GM18520 (cell line): Measurements from ENCODE around the gene GRIK4.
A peak's percentile ranks its signal among the peaks of the same experiment; 100 is the strongest.

Source experiments
- ATAC-seq: cut with Tn5 transposase; IDR thresholded peaks from one replicate; pipeline ENCODE4 v1.9.1; 2021; ENCODE audit not compliant: unreplicated experiment

The GRIK4 gene

DNA sequence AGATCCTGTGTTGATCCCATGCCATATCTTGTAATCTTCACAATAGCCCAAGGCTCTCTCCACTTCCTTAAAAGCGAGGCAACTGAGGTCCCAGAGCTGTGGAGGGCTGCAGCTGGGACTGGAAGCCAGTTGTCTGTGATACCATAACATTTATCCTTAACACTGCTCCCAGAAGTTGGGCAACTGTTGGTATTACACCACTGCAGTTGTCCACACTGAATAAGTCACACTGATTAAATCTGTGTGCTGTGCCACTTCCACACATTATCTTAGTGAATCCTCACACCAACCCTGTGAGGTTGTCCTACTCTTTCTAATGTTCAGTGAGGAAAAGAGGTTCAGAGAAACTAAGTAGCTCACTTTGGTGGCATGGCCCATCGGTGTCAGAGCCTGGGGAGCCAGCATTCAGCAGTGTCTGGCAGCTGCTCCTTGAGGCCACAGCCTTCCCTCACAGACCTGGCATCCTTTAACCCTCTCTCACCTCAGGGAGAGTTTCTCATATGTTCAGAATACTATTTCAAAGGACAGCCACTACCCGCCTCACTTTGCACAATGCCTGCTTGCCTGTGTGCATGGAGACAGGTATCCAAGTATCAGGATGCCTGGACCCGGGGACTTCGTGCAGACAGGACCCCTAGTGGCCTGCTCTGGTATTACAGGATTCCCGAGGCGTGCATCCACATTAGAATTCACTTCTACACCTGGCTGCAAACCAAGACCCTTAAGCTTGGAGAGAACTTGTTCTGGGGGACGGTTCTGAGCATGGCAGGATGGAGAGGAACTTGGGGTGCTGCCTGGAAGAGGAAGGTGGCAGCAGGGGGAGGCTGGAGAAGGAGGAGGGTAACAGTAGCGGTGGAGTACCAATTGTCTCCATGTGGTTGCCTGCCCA lies 290.5 kb downstream of the GRIK4 start:
- no peak for ATAC-seq

- peak; percentile 58 for ATAC-seq
These were observed 294.5 kb downstream of the GRIK4 start for GRCh38 chr11:120805960-120806555.

- no peak for ATAC-seq
These were observed 296.0 kb downstream of the GRIK4 start for GRCh38 chr11:120807414-120808150.

DNA sequence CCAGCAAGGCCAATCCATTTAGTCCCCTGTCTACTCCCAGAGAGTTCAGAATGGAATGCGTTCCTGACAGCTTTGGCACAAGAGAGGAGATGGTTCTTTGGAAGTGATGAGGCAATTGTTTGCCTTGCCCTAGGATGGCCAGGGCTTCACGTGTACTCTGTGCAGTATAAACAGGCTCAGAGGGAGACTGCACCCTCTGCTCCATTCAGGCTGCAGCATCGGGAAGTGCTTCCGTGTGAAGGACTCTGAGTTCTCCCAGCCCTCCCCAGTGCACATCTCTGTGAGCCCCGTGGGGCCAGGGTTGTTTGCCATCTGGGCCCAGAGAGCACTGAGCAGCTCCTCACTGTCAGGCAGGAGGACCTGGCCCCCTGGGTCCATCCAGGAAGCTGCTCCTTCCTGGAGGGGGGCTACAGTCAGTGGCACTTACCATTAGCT lies 297.1 kb downstream of the GRIK4 start:
- ATAC-seq: no peak

GRCh38 chr11:120810251-120810650 lies 298.7 kb downstream of the GRIK4 start:
- ATAC-seq: no peak

GRCh38 chr11:120811199-120811598 lies 299.7 kb downstream of the GRIK4 start:
- ATAC-seq: no peak

- ATAC-seq: no peak
These were observed 300.2 kb downstream of the GRIK4 start for GRCh38 chr11:120811731-120812130.

GRCh38 chr11:120814531-120815318 lies 303.2 kb downstream of the GRIK4 start:
- ATAC-seq: no peak

DNA sequence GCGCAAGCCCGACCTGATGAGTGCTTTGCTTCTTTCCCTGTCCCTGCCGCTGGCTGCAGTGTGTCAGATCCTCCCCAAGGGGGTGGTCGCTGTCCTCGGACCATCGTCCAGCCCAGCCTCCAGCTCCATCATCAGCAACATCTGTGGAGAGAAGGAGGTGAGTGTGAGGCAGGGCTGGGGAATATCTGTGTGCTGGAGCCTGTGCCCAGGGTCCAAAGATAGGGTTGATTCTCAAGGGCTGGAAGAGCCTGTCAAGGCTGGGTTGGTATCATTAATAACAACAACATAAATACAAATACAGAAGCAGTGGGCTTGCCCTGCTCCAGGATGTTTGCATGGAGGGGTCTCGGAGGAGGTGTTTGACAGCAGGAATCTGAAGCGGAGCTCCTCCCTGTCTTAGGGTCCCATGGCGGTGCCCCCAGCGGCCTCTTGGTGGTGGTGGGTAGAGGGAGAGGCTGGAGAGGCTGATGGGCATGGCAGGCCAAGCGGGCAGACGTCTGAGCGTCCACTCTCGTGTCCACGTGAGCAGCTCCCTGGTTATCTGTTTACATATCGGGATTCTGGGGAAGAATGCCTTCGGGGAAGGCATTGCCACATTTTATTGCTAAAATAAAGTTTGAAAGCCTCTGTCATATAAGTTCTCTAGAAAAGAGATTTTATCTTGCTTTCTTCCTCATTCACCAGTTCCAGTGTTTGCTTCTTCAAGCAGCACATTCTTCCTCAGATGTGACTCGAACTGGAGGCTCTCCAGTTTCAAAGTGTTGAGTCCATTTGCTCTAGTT lies 304.0 kb downstream of the GRIK4 start:
- ATAC-seq: no peak

DNA sequence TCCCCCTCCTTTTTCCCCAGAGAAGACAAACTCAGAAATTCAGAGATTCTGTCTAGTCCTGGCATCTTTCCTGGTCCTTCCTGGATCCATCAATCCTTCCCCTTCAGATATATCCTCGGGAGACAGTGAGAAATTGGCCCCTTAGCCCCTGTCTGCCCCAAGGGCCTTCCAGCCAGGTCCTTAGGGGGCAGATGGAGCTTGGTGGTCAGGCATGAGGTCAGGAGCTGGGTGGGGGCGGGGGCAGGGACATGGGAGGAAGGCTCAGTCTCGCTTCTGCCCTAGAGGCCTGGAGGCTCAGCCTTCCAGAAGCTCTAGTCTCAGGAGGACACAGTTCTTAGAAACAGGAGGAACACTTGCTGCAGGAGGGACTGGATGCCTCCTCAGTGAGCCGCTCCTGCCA lies 304.6 kb downstream of the GRIK4 start:
- no peak for ATAC-seq

DNA sequence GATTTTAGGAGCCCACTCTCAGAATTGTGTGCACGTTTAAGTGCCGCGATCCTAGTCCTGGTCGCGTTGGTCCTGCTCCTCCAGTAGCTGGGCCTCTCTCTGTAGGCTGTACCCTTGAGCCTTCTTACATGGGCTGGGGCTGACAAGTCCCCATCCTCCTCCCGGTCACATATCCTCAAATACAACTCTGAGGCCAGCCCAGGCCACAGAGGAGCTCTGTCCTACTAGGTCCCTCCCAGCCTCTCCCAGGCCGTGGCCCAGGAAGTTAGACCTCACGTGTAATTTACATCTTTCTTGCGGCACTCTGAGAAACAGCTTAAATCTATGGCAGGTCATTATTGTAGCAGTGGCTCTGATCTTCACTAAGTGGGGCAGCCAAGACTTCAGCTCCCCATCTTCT lies 305.2 kb downstream of the GRIK4 start:
- ATAC-seq: no peak

DNA sequence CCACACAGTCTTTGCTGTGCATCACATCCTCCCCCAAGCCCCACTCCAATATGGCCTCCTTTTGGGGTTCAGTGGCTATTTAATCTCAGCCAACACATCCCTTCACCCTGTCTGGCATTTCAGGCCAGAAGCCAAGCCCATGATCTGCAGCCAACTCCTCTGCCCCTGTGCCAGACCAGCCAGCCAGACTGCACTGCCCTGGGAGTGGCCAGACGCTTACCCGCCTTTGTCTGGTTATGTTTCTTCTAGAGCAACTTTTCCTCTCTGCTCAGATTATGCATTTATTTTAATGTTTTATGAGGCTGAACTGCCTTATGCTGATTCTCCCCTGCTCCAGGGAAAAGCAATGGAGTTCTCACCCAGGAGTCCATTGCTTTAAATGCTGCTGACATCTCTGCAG lies 305.6 kb downstream of the GRIK4 start:
- no peak for ATAC-seq

DNA sequence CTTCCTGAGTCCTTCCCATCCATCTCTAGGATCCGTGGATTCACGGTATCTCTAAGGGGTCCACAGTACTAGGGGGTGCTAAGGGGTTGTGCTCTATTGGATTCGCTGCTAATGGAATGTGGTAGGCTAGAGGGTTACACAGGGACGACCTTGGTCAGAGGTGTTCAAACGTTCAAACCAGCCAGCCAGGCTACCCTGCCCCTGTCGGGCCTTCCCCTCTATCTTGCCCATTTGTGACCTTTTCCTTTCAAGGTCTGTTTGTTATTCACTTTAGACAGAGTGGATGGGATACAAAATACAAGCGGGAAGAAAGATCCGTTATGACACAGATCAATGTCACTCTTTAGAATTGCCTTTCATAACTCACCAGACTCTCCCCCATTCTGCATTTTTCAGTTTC lies 306.5 kb downstream of the GRIK4 start:
- ATAC-seq: no peak

GRCh38 chr11:120819003-120819402 lies 307.5 kb downstream of the GRIK4 start:
- no peak for ATAC-seq

DNA sequence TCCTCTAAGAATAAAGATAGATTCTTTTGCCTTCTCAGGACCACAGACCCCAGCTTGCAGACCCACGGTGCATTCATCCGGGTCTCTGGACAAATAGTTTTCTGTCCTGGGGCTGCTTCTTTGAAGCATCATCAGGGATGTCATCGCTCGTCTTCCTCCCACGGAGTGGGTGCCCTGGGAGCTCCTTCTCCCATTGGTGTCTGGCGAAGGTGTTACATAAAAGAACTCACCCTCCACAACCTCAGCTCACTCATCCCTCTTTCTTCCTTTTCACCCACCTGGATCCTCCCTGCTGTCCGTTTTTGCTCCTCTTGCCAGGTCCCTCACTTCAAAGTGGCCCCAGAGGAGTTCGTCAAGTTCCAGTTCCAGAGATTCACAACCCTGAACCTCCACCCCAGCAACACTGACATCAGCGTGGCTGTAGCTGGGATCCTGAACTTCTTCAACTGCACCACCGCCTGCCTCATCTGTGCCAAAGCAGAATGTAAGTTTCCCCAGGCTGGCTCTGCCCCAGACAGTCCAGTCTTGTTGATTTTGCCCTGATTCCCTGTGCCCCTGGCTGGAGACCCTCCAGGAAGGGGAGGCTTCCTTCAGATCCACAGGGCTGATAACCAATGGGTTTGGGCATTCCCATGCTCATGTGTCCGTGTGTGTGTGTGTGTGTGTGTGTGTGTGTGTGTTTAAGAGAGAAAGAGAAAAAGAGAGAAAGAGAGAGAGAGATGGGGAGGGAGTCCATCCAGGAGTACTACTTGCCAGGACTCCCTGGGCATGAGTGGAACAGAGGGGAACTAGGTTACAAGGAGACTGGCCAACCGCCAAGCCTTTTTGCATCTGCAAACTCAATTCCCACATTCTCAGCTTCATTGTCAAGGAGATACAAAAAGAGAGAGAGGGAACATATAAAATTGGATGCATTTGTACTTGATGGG lies 308.2 kb downstream of the GRIK4 start:
- no peak for ATAC-seq

GRCh38 chr11:120823159-120823558 lies 311.6 kb downstream of the GRIK4 start:
- ATAC-seq: no peak

DNA sequence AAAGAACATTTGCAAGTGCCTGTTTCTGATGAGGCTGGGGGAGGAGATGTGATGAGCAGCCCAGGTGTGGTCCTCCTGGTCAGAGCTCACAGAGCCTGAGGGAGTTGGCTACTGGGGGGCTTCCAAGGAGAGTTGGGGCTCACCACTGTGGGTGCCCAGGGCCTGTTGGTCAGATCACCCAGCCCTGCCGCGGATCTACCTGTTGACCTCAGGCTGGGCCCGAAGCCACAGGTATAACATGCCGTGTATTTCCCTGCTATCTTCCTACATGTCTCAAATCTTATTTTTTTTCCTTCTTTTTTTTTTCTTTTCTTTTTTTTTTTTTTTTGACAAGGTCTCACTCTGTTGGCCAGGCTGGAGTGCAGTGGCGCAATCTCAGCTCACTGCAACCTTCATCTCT lies 312.7 kb downstream of the GRIK4 start:
- ATAC-seq: no peak

DNA sequence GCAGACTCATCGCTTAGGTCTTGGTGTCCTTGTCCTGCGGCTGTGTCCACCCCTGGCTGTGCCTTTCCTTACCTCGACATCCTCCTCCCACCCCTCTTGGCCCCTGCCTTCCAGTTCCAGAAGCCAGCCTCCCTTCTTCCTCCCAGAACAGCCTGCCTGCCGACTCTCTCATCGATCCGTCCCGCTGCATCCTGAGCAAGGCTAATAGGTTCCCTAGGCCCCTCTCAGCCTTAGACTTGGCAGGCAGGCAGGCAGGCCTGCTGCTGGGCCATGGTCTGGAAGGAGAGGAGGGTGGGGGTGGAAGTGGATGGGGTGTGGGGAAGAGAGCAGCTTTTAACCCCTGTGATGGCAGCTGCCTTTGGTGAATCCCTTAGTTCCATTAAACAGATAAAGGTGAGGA lies 315.6 kb downstream of the GRIK4 start:
- no peak for ATAC-seq

GRCh38 chr11:120827820-120828219 lies 316.3 kb downstream of the GRIK4 start:
- no peak for ATAC-seq
